ENCODE results near the gene SPATA9.

DNA sequence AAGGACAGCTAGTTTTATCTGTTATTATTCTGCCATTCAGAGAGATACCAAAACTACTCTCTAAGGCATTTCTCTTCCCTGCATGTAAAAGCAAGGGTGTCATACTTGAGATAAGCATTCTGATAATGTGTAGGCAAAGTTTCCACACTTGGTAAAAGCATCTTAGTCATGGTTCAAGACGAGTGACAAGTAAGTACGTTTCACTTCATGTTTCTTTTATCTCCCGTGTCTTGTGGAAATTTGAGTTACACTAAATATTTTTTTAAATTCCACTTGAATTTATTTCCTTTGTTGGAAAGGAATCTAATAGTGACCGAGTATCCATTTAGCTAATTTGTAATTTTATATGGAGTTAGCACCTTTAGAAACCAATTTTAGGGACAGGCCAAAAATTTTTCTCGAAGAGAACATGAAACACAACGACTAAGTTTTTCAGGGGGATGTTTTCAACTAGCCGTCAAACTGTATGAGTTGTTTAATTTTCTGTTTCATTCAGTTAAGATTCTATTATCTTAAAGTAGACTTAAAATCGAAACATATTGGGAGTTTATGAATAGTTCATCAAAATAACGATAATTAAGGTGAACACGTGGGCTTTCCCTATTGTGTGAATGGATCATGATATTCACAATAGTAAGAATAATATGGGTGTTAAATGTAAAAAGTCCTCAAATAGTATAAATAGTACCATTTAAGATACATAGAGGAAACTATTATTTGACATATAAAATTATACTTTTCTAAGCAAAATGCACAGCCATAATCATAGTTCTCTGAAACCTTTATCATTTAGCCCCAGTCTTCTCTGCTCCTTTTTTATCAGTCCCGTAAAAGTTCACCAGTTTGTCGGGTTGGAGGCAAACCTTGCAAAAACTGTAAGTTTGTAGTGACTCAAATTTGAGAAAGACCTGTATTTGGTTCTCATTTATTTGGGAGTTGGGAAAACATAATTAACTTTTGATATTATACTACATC, 34.6 kb downstream of the SPATA9 start:
- TF ChIP-seq MYNN (tag by site-specific recombination; IDR thresholded peaks at IDR 0.05; ENCODE audit: borderline replicate concordance) (no peak), ZBTB8A (tag by site-specific recombination; IDR thresholded peaks at IDR 0.05) (no peak), SP7 (tag by site-specific recombination; IDR thresholded peaks at IDR 0.05) (no peak), ZNF561 (tag by site-specific recombination; IDR thresholded peaks at IDR 0.05; ENCODE audit: borderline replicate concordance) (no peak), KLF9 (tag by site-specific recombination; IDR thresholded peaks at IDR 0.05; ENCODE audit: low read depth) (no peak), ZNF335 (tag by site-specific recombination; conservative IDR thresholded peaks at IDR 0.05) (no peak)
- TF ChIP-seq, protein P1, sequence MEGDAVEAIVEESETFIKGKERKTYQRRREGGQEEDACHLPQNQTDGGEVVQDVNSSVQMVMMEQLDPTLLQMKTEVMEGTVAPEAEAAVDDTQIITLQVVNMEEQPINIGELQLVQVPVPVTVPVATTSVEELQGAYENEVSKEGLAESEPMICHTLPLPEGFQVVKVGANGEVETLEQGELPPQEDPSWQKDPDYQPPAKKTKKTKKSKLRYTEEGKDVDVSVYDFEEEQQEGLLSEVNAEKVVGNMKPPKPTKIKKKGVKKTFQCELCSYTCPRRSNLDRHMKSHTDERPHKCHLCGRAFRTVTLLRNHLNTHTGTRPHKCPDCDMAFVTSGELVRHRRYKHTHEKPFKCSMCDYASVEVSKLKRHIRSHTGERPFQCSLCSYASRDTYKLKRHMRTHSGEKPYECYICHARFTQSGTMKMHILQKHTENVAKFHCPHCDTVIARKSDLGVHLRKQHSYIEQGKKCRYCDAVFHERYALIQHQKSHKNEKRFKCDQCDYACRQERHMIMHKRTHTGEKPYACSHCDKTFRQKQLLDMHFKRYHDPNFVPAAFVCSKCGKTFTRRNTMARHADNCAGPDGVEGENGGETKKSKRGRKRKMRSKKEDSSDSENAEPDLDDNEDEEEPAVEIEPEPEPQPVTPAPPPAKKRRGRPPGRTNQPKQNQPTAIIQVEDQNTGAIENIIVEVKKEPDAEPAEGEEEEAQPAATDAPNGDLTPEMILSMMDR (tag by site-specific recombination; IDR thresholded peaks at IDR 0.05) = no peak
- TF ChIP-seq, protein P2, sequence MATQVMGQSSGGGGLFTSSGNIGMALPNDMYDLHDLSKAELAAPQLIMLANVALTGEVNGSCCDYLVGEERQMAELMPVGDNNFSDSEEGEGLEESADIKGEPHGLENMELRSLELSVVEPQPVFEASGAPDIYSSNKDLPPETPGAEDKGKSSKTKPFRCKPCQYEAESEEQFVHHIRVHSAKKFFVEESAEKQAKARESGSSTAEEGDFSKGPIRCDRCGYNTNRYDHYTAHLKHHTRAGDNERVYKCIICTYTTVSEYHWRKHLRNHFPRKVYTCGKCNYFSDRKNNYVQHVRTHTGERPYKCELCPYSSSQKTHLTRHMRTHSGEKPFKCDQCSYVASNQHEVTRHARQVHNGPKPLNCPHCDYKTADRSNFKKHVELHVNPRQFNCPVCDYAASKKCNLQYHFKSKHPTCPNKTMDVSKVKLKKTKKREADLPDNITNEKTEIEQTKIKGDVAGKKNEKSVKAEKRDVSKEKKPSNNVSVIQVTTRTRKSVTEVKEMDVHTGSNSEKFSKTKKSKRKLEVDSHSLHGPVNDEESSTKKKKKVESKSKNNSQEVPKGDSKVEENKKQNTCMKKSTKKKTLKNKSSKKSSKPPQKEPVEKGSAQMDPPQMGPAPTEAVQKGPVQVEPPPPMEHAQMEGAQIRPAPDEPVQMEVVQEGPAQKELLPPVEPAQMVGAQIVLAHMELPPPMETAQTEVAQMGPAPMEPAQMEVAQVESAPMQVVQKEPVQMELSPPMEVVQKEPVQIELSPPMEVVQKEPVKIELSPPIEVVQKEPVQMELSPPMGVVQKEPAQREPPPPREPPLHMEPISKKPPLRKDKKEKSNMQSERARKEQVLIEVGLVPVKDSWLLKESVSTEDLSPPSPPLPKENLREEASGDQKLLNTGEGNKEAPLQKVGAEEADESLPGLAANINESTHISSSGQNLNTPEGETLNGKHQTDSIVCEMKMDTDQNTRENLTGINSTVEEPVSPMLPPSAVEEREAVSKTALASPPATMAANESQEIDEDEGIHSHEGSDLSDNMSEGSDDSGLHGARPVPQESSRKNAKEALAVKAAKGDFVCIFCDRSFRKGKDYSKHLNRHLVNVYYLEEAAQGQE (tag by site-specific recombination; IDR thresholded peaks at IDR 0.05) = no peak
- TF ChIP-seq, protein P3, sequence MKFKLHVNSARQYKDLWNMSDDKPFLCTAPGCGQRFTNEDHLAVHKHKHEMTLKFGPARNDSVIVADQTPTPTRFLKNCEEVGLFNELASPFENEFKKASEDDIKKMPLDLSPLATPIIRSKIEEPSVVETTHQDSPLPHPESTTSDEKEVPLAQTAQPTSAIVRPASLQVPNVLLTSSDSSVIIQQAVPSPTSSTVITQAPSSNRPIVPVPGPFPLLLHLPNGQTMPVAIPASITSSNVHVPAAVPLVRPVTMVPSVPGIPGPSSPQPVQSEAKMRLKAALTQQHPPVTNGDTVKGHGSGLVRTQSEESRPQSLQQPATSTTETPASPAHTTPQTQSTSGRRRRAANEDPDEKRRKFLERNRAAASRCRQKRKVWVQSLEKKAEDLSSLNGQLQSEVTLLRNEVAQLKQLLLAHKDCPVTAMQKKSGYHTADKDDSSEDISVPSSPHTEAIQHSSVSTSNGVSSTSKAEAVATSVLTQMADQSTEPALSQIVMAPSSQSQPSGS (tag by site-specific recombination; IDR thresholded peaks at IDR 0.05; ENCODE audit: low read depth) = no peak
